SIG-M5 (cell line): ENCODE measurements around the gene SPOP.
A peak's percentile ranks its signal among the peaks of the same experiment; 100 is the strongest.
"Not testable (repeated sequence)": the region's sequence is repeated elsewhere in the genome, so short reads cannot be mapped to it uniquely, and the experiment has no call there.

Experiments used
- DNase-seq: peaks from one replicate; lab custom pipeline; 2025; lab: John Stamatoyannopoulos, UW

Gene SPOP

DNA sequence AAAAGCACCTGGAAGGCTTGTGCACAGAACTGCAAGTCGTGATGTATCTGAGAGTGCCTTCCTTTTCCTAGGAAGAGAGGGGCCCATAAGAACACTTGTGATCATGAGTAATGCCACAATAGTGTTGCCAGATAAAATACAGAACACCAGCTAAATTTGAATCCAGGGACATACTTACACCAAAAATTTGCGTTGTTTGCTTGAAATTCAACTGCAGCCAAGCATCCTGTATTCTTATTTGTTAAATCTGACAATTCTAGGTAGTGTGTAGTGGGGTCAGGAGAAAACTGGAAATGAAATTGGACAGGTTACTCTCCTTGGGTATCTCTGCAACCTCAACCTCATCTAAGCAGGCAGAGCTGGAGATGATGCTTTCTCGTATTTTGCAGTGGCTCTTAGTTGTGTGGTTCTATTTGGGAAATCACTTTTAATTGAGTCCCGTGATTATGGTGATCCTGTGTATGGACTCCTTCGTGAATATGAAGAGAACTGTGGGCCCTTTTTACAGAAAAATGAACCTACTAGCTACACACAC is 17.9 kb upstream of the SPOP start:
- DNase-seq, result no peak

DNA sequence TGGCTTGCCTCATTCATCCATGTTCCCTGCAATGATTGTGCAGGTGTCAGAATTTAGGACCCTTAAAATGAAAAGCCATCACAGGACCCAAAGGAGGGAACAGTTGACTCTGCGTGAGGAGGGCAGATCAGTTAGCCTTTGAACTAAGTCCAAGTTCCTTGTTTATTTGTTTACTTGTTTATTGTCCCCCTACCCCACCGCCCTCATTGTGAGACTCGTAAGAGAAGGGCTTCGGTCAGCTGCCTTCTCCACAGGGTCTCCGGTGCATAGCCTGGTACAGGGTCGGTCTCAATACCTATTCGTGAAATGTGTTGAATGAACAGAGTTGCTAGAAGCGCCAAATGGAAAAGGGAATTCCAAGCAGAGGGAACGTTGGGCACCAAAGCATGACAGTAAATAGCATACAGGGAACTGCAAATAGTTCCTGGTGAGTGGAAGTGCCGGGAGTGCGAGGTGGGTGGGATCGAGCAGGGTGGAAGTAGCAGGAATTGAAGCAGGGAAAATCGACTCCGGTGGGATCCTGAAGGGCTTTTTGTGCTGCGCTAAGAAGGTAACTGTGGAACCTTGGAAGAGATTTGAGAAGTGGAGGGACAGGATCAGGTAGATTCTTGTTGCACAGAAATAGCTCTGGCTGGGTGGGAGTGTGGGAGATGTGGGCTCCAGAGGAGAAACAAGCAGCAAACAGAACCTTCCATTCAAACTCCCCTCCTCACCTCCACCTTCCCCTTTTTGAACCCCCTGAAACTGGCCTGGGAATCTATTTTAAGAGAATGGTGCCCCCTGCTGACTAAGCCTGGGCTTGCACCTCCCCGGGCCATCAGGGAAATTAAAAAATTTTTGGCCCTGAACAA is 17.2 kb upstream of the SPOP start:
- DNase-seq, result peak; percentile 40

DNA sequence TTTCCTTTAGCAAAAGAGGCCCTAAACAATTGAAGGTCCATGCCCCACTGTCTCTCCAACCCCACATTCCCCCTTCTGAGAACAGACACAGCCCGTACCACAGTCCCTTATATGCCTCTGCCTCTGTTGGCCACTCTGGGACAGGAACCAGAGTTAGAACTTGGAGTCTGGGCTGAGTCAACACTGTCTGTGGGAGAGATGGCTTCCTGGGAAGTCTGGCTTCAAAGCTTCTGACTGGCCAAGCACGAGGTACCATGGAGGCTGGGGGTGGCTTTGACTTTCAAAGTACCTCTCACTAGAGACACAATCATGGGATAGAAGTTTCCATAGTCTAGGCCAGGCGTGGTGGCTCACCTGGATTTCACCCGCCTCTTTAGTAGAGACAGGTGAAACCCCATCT is 14.9 kb upstream of the SPOP start:
- DNase-seq, result no peak

DNA sequence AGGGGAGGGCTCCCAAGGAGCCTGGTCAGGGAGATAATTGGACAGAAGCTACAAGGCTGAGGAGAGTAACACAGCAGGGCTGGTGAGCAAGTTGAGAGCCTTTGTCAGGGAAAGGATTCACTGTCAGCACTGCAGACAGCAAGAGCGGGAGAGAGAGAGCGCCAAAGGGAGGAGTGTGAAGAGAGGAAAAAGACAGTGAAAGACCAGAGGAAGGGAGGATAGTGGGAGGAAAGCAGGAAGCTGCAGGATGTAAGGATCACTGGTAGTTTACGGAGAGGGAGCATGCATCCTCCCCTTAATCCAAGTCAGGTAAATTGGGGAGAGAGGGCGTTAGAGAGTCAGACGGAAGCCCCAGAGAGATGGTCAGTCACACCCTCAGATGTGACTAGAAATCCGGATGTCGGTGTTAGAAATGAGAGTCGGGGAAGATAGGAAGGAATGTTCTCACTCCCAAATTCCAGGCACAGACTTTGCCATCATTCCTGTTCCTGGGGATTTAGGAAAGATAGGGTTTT is 13.8 kb upstream of the SPOP start:
- DNase-seq, result no peak

DNA sequence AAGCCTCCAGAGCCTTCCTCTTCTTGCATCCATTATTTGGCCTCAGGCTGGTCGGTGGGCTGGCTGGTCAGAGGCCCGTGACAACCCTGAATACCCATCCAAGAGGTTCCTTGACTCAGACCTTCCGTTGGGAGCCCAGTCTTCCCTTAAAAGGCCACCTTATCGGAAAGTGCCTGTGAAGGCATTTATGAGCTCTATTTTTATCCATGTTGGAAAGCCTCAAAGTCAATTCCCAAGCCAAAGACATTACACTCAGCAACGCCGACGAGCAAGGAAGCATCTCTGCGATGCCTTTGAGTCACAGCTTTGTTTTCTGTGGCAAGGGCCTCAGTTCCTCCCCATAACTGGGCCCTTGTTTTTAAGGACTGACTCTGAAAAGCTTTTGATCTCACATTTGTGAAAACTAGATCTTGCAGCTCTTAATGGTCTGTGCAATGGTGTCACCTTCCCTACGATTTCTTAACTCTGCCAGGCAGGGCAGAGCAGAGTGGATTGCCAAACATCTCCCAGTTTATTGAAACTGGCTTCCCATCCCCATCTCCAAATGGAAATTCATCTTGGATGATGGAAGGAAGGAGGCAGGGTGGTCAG is 13.3 kb upstream of the SPOP start:
- no peak for DNase-seq

DNA sequence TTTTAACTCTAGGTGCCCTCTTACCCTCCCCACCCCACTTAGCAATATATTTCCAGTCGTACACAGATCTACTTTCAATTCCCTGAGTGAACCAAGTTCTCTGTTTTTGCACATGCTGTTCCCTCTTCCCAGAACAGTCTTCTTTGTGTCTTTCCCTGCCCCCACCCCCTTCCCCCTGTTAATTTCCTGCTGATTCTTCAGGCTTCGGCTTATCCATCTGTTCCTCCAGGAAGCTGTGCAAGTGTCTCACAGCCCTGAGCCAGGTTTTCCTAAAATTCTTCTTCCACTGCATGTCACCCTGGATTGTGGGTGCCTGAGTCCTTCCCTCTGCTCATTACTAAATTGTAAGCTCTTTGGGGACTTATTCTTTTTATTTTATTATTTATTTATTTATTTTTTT is 12.4 kb upstream of the SPOP start:
- DNase-seq, result no peak

DNA sequence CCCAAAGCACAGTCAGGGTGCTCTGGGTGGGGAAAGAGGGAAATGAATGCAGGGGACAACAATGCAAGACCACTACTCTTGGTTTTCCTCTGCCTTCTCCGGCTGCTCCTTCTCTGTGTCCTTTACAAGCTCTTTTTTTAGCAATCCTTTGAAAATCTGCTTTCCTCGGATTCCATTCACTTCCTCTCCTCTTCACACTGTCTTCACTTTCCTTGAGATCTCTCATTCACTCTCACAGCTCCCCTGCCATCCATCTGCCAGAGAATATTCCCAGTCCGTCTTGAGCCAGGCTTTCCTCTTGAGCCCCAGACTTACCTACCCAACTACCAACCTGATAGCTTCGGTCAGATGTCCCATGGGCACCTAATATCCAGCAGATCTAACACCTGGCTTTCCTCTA is 11.0 kb upstream of the SPOP start:
- no peak for DNase-seq

DNA sequence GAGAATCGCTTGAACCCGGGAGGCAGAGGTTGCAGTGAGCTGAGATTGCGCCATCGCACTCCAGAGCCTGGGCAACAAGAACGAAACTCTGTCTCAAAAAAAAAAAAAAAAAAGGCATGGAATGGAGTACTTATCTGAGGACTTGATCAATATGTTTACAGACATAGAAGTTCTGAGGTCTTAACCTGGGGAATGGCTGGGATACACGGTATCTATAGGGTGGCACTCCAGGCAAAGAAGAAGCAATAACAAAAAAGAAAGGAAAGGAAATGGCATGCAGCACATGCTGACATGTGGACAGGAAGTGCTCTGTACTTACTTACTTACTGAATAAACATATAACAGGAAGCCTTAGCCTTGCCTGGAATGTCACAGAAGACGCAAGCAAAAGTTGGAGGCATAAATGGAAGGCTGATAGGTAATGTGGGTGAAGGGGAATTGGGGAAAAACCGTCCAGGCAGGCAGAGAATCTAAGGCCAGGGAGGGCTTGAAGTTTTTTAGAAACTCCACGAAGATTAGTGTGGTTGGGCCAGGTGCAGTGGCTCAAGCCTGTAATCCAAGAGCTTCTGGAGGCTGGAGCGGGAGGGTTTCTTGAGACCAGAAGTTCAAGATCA is 10.1 kb upstream of the SPOP start:
- DNase-seq, result no peak

DNA sequence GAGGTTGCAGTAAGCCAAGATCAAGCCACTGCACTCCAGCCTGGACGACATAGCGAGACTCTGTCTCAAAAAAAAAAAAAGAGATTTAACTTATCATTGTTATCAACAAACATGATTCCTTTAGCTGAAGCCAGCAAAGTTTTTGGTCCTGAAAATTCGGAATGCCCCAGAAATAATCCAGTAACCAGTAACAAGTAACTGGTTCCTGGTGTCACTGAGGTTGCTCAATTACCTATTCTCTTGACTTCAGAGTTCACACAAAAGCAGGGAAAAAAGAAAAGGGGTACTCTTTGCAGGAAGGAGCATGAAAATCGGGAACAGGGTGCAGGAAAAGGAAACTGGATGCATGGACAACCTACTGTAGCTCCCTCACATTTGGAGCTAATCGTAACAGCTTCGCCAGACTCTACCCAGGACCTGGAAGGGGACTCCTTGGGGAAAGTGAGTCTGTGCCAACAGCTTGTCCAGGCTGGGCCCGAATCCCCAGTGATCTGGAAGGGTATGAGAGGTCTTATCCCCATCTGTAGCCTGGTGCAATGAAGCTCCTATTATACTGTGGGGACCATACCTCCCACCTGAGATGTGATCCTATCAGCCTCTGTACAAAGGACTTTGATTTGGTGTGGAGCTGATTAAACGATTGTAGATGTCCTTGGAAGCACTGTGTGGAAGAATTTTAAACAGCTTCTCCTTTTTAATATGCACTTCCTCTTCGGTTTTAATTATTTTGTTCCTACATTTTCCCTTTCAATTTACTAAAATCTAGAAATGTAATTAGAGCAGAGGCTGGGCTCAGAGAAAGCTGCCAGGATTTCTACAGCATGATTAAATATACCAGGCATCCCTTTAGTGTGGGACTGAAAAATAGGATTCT is 3.4 kb upstream of the SPOP start:
- no peak for DNase-seq

DNA sequence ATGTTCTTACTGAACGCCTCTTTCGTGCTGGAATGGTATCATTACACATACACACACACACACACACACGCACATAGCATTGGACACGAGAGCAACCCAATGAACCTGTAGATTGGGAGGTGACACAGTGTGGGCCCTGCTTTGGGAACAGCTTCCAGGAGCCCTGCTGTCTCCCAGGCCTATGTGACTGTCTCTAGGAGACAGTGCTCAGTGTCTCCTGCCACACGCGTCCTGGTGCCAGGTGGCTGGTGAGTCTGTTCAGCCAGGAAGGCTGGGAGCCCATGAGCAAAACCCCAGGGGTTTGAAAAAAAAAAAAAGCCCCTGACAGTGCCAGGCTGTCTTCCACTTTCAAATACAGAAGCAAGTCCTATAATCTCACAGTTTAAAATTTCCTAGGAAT is 2.4 kb upstream of the SPOP start:
- no peak for DNase-seq

DNA sequence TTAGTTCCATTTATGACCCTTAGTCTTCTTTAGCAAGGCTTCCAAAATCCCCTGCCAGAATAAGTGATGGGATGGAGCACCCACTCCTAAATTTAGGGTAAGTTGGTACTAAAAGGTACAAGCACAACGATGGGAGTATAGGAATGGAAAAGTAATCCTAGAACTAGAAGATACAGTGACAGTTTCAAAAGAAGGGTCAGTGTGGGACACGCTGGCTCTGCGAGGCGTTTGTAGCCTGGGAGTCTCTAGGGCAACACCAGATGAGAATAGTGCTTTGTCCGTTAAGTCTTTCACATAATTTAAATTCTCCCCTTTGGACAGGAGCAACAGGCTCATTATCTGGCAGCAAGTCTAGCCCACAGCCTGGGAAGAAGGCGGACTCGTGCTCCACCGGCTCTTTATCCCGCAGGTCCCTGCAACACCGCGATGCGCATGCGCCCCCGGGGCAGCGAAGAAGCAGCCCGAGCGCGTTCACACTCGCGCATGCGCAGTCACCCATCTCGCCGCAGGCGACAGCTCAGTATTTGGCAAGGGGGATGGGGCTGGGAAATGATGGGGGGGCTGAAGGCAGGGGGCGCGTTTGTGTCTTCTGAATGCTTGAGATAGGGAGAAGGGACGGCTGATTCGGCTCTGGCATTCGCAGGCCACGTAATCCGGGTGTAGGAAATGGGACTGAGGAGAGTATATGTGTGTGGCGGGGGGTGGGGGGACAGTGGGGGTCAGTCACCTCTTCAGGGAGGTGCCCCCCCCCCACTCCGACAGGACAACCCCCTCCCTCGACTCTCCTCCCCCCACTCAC is 564 bp downstream of the SPOP start:
- DNase-seq, result peak; percentile 29

DNA sequence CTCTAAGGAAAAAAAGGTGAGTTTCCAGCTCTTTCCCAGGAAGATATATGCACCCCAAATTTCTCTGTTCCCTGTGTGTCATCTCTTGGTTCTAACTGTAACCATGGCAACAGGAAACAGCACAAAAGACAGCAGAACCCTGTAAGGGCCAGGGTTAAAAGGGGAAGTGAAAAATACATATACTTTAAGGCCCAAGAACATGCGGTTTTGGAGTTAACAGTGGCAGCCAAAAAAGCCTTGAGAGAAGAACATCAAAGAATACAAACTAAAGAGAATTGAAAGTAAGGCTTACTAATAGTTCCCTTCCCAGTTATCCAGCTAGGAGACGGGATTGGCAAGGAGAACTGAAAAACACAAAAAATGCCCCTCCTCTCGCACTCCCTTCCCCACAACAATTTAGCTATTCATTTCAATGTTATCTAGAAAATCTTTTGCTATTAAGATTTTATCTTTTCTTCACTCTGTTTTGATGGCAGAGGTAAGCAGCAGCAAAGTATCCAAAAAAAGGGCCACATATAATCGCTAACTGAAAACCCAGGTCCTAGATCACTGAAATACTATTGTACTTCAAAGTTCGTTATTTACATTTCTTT is 1.5 kb downstream of the SPOP start:
- peak; percentile 89 for DNase-seq

DNA sequence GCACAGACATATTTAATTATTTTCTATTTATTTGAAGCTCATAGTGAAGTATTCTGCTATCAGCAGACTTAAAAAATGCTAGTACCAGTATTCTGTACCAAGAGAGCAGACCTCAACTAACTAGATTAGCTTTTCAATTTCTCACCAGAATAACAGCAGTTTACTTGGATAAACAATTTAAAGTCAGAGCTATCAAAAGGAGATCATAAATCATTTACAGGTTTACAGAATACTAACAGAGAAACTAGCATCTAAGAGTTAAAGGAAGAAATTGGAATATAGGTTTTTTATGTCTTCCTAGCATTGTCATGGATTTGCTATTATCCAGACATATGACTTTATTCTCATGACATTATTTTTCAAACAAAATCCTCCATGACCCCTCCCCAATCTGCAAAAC is 3.4 kb downstream of the SPOP start:
- DNase-seq, result no peak

DNA sequence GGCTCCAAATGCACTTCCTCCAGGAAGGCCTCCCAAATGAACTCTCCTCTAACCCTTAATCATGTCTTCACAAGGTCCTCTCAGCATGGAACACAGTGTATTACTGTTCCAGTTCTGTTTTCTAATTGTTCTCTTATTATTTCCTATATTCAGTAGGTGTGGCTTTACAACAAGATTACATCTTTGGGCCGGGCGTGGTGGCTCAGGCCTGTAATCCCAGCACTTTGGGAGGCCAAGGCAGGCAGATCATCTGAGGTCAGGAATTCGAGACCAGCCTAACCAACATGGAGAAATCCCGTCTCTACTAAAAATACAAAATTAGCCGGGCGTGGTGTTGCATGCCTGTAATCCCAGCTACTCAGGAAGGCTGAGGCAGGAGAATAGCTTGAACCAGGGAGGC is 4.2 kb downstream of the SPOP start:
- DNase-seq, result not testable (repeated sequence)

DNA sequence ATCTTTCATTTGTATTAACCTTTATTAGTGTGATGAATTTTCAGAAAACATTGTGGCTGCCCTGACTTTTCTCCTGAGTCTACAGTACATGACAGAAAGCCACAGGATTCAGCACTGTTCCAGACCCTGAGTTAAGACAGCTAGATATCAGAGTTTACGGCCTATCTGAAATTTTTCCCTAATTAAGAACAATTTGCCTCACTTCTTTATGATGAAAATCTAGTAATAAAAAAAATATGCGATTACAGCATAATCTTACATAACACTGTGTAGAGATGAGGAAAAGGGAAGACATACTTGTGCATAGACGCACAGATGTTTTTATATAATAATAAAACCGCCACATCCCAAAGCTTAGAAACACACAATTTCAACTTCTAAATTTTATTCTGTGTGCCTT is 7.3 kb downstream of the SPOP start:
- no peak for DNase-seq

DNA sequence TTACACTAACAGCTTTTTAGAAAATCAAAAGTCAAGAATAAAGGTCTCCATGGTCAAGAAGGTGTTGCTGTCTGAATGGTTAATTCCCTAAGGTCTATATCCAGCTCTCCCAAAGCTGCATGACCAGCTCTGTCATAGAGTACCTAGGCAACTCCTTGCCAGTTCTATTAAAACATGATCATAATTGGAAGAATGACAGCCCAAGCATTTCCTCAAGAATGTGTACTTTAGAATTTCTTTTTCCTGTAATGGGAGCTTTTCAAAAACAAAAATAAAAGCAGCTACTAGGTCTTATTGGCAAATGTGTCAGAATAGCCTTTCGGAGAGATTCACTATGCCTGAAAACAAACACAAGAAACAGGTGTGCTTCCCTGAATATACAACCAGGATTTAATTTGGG is 7.9 kb downstream of the SPOP start:
- no peak for DNase-seq

DNA sequence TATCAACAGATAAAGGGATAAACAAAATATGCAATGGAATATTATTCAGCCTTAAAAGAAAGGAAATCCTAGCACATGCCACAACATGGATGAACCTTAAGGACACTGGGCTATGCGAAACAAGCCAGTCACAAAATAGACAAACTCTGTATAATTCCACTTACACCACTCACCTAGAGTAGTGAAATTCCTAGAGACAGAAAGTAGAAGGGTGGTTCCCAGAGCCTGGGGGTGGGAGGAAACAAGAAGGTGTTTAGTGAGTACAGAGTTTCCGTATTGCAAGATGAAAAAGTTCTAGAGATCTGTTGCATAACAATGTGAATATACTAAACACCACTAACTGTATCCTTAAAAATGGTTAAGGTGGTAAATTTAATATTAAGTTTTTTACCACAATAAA is 10.0 kb downstream of the SPOP start:
- no peak for DNase-seq

DNA sequence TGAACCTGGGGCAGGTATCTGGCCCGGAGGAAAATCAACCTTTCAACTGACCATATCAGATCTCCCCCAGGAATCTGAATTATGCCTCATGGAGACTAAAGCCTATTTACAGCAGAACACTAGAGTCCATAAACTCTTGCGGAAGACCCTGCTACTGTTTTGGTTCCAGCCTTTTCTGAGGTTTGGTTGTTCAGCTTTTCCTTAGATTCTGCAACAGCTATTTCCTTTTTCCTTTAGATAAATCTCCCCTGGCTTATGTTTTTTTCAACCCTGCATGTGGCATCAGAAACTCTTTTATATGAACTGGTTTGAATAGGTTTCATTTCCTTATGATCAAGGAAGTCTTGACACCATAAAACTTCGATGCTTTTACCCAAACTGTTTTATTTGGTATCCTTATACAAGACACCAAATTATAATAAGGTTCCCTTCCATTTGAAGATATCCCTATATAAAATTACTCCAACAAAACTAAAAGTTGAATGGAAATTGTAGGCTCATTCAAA is 13.1 kb downstream of the SPOP start:
- no peak for DNase-seq

DNA sequence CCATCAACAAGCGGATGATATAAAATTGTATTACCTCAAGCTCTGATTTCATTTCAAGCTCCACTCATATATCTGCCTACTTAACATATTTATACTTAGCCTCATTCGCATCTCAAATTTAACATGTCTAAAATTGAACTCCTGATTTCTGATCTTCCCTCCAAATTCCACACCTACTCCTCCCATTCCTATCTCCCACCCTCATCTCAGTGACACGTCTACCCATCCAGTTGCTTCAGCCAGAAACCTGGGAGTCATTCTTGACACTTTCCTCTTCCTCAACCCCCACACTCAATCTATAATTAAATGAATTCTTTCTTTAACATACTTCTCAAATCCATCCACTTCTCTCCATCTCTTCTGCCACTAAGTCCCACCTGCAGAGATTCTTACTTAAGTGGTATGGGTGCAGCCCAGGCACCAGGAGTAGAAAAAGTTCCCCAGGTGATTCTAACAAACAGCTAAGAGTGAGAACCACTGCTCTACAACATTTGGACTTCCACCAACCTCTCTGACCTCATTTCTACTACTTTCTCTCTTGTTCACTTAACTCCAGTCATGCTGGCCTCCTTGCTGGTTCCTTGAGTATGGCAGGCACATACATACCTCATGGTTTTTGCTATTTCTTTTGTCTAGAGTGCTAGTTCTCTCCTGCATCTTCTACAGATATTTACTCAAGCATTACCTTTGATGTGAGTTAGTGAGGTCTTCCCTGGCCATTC is 18.1 kb downstream of the SPOP start:
- no peak for DNase-seq

DNA sequence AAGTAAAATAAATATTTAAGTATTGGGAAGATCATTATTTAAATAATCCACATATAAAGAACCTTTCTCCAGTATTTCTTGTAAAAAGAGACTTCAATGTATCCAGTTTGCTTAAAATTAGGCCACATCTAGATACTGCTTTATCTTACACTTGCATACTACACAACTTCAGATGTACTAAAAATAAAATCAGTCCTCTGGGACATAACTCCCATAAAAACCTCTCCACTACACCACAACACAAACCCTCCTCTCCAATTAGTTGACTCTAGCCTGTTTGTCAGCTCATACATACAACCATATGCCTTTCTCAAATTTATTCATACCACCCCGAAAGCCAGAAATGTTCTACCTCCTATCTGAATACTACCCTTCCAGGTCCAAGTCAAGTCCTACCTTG is 21.6 kb downstream of the SPOP start:
- DNase-seq, result no peak
